HCT116 (cell line): ENCODE results near the gene ITGA11. TPM values are rescaled to one million over a fixed set of nuclear protein-coding genes. Genes with fewer than 3 reads are reported as not detected.
A peak's percentile ranks its signal among the peaks of the same experiment; 100 is the strongest.

Experiments used
- ATAC-seq: fragments of 200-7000 bp; cut with Tn5 transposase; 2 replicates; pipeline ENCODE4 v1.9.1; 2020; ENCODE audit warnings: mild to moderate bottlenecking, moderate library complexity
- BruUV-seq: library from RNA; stranded (reverse); fragments of 400-500 nt; replicated peaks from 2 replicates; lab custom pipeline; 2021; lab: Mats Ljungman, UMichigan
- CTCF ChIA-PET: fragments of 300-600 bp; sonication (Branson Sonifier 250); formaldehyde crosslinking; loops from one replicate; lab custom pipeline; 2021; ENCODE audit warnings: antibody characterized with exemption; lab: Charles Lee
- POLR2A ChIA-PET: fragments of 300-600, 350-600 bp; sonication (Branson Sonifier 250); formaldehyde crosslinking; loops from one replicate; lab custom pipeline; 2021; ENCODE audit warnings: antibody characterized with exemption; lab: Charles Lee
- RAD21 ChIA-PET, 2 experiments: fragments of 300-600 bp; sonication (Branson Sonifier 250); formaldehyde crosslinking; loops; one replicate each; lab custom pipeline; 2023; ENCODE audit warnings: low total read pairs in 2 of 2; ENCODE audit not compliant: uncharacterized antibody in 2 of 2, unreplicated experiment in 2 of 2, low non-redundant PET in 1 of 2; lab: Charles Lee
- DNase-seq: peaks from one replicate; pipeline ENCODE4 v3.0.0-alpha.2; 2010; ENCODE audit warnings: low read depth, low spot score
- H2AFZ ChIP-seq: fragments of 200-600 bp; shearing (Covaris generic), sonication (generic); 2 replicates; pipeline ENCODE4 v1.6.1; 2017; ENCODE audit warnings: low read depth, mixed run types, mixed read lengths, antibody characterized with exemption, low read length; ENCODE audit not compliant: poor library complexity, severe bottlenecking
- H3K27ac ChIP-seq: 2 replicates; pipeline ENCODE4 v1.5.1; 2012; ENCODE audit warnings: low read depth, low read length
- H3K27me3 ChIP-seq: fragments of 200-600 bp; sonication (generic); 2 replicates; pipeline ENCODE4 v1.6.1; 2016; ENCODE audit warnings: mixed run types, low read length, mixed read lengths; ENCODE audit not compliant: insufficient read depth
- H3K36me3 ChIP-seq, 2 experiments: fragments of 200-500 bp in 1 of 2; fragments of 200-600 bp in 1 of 2; sonication (Bioruptor generic) in 1 of 2; sonication (generic) in 1 of 2; 2 replicates each; pipeline versions ENCODE4 v1.5.1 to v1.6.1; 2014 to 2016; ENCODE audit warnings: low read length in 2 of 2, inconsistent platforms in 1 of 2, mixed read lengths in 1 of 2, mixed run types in 1 of 2; ENCODE audit not compliant: insufficient read depth in 2 of 2, control insufficient read depth in 1 of 2
- H3K4me1 ChIP-seq, 2 experiments: fragments of 200-600 bp in 1 of 2; sonication (generic) in 1 of 2; 2 replicates each; pipeline versions ENCODE4 v1.5.1 to v1.6.1; 2012 to 2017; ENCODE audit warnings: low read length in 2 of 2, inconsistent platforms in 1 of 2, mild to moderate bottlenecking in 1 of 2, mixed read lengths in 1 of 2, mixed run types in 1 of 2, moderate library complexity in 1 of 2; ENCODE audit not compliant: insufficient read depth in 2 of 2, control insufficient read depth in 1 of 2
- H3K4me2 ChIP-seq: fragments of 200-600 bp; sonication (generic); 2 replicates; pipeline ENCODE4 v1.6.1; 2017; ENCODE audit warnings: mixed run types, low read length, mixed read lengths
- H3K4me3 ChIP-seq, 2 experiments: fragments of 200-600 bp in 1 of 2; sonication (generic) in 1 of 2; replicated peaks in 1 of 2; 2 replicates each; pipeline ENCODE4 v1.5.1; 2011 to 2016; ENCODE audit warnings: low read length in 2 of 2, control low read depth in 1 of 2, low read depth in 1 of 2, mild to moderate bottlenecking in 1 of 2, mixed read lengths in 1 of 2, mixed run types in 1 of 2
- H3K79me2 ChIP-seq: fragments of 200-600 bp; sonication (generic); 2 replicates; pipeline ENCODE4 v1.6.1; 2017; ENCODE audit warnings: mild to moderate bottlenecking, mixed run types, low read length, moderate library complexity, mixed read lengths; ENCODE audit not compliant: insufficient read depth
- H3K9ac ChIP-seq: fragments of 200-600 bp; sonication (generic); 2 replicates; pipeline ENCODE4 v1.6.1; 2016; ENCODE audit warnings: low read length, mixed read lengths
- H3K9me2 ChIP-seq: fragments of 200-600 bp; sonication (generic), shearing (Covaris generic); 2 replicates; pipeline ENCODE4 v1.6.1; 2017; ENCODE audit warnings: mixed run types, mild to moderate bottlenecking, moderate library complexity; ENCODE audit not compliant: insufficient read depth
- H3K9me3 ChIP-seq, 2 experiments: fragments of 200-500 bp in 1 of 2; fragments of 200-600 bp in 1 of 2; sonication (Bioruptor generic) in 1 of 2; sonication (generic) in 1 of 2; 2 replicates each; pipeline ENCODE4 v1.6.1; 2014 to 2017; ENCODE audit warnings: low read length in 2 of 2, mixed read lengths in 2 of 2, inconsistent platforms in 1 of 2, low read depth in 1 of 2, mild to moderate bottlenecking in 1 of 2, mixed run types in 1 of 2, moderate library complexity in 1 of 2; ENCODE audit not compliant: control insufficient read depth in 1 of 2, insufficient read depth in 1 of 2
- H4K20me1 ChIP-seq: fragments of 200-600 bp; sonication (generic), shearing (Covaris generic); 2 replicates; pipeline ENCODE4 v1.6.1; 2017; ENCODE audit warnings: mixed run types, mild to moderate bottlenecking, moderate library complexity; ENCODE audit not compliant: insufficient read depth
- CBX3 ChIP-seq: IDR thresholded peaks from 2 replicates; pipeline ENCODE4 v1.6.1; 2012; ENCODE audit warnings: low read depth
- EGR1 ChIP-seq: IDR thresholded peaks from 2 replicates; pipeline ENCODE4 v1.6.1; 2012; ENCODE audit warnings: low read depth
- FOSL1 ChIP-seq: IDR thresholded peaks from 2 replicates; pipeline ENCODE4 v1.6.1; 2012; ENCODE audit warnings: low read depth
- JUND ChIP-seq: IDR thresholded peaks from 2 replicates; pipeline ENCODE4 v1.6.1; 2012
- POLR2A ChIP-seq: IDR thresholded peaks from 2 replicates; pipeline ENCODE4 v1.7.0; 2011; ENCODE audit warnings: borderline replicate concordance; ENCODE audit not compliant: insufficient read depth, insufficient read length; ENCODE audit errors: extremely low read depth
- intact Hi-C: fragments of 100-400 bp; cut with micrococcal nuclease; formaldehyde crosslinking; loops from 2 replicates; pipeline ENCODE4 v1.10.0; 2022
- total RNA-seq: library from RNA; stranded (reverse); gene quantifications from one replicate; pipeline ENCODE4 v1.2.1, GENCODE V29; 2021; ENCODE audit not compliant: unreplicated experiment
- TF ChIP-seq, protein P1 (sequence below): IDR thresholded peaks from 2 replicates; pipeline ENCODE4 v1.6.1; 2012; ENCODE audit warnings: low read depth

The ITGA11 gene
- total RNA-seq, 1 experiment from 2014 or later, result not detected

DNA sequence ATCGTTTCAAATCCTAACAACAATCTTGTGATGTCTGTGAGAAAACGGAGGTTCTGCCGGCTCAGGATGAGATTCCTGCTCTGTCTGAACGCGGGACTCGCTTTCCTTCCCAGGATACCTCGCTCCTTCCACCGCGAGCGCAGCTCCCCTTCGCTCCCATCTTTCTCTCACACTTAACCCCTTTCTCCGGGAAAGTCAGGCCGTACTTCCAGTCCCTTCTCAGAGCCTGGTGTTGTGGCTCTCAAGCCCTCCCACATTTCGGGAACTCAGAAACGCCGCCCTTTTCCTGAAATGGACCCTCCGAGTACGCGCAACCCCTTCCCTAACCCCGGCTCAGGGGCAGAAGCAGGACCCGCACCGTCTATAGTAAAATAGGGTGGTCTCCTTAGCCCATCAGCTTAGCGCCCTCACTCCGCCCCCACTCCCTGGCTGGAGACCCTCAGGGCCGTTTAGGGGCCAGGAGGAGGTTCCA, 154.8 kb downstream of the ITGA11 start:
- Histone ChIP-seq H3K9me3 (no peaks in the 10 kb centered on the region), H3K27me3 (no peaks in the 10 kb centered on the region), H3K4me3 (peak overlapping the region; percentile 78 to 93), H3K4me2 (peak overlapping the region; percentile 84), H2AFZ (peak overlapping the region; percentile 79), H3K9ac (peak overlapping the region; percentile 82), H3K36me3 (0 out of 4 replicates have a peak, but pooled peaks cover 2 to 9% of the 10 kb centered on the region in 2 experiments), H3K79me2 (peaks cover 43% of the 10 kb centered on the region), H3K27ac (peak overlapping the region; percentile 95)
- CTCF ChIA-PET, result interaction anchor here (1.1 to 1.8 kb wide), 2 partner anchors 24 to 29 kb away, joined by 7 to 9 read pairs; no protein-coding TSS in a partner anchor
- peak; percentile 15 for ATAC-seq
- DNase-seq, result no peak
- intact Hi-C loops, result no loop called here
- POLR2A ChIA-PET, result interaction anchor here (0.8 to 1.9 kb wide), 4 partner anchors 12 to 1151 kb away, joined by 3 to 9 read pairs (median 6); no protein-coding TSS in a partner anchor
- RAD21 ChIA-PET, result interaction anchor here in 1 of 2 experiments (0.7 kb wide), 1 partner anchor 29 kb away, joined by 3 read pairs; no protein-coding TSS in a partner anchor
- no peak for TF ChIP-seq EGR1
- no peak for TF ChIP-seq CBX3
- TF ChIP-seq JUND, result no peak
- TF ChIP-seq FOSL1, result no peak
- TF ChIP-seq POLR2A, result no peak
- TF ChIP-seq, protein P1, sequence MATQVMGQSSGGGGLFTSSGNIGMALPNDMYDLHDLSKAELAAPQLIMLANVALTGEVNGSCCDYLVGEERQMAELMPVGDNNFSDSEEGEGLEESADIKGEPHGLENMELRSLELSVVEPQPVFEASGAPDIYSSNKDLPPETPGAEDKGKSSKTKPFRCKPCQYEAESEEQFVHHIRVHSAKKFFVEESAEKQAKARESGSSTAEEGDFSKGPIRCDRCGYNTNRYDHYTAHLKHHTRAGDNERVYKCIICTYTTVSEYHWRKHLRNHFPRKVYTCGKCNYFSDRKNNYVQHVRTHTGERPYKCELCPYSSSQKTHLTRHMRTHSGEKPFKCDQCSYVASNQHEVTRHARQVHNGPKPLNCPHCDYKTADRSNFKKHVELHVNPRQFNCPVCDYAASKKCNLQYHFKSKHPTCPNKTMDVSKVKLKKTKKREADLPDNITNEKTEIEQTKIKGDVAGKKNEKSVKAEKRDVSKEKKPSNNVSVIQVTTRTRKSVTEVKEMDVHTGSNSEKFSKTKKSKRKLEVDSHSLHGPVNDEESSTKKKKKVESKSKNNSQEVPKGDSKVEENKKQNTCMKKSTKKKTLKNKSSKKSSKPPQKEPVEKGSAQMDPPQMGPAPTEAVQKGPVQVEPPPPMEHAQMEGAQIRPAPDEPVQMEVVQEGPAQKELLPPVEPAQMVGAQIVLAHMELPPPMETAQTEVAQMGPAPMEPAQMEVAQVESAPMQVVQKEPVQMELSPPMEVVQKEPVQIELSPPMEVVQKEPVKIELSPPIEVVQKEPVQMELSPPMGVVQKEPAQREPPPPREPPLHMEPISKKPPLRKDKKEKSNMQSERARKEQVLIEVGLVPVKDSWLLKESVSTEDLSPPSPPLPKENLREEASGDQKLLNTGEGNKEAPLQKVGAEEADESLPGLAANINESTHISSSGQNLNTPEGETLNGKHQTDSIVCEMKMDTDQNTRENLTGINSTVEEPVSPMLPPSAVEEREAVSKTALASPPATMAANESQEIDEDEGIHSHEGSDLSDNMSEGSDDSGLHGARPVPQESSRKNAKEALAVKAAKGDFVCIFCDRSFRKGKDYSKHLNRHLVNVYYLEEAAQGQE, result no peak
- TF ChIP-seq, all 23 proteins: peak for 0
- peaks cover 24 to 47% of the 10 kb centered on the region in 2 experiments for H3K4me1 ChIP-seq
- BruUV-seq, result TSS peak; percentile 69
- H3K9me2 ChIP-seq, result no peaks in the 10 kb centered on the region
- peaks cover 13% of the 10 kb centered on the region; the same call in 1 of the 2 replicates for H4K20me1 ChIP-seq
